HPDE6-E6E7 (cell line): ENCODE results near the gene PLEKHM3.

ENCODE experiments used
- DNase-seq: peaks from one replicate; pipeline ENCODE4 v3.0.0; 2011; ENCODE audit warnings: missing footprints; ENCODE audit errors: extremely low spot score

PLEKHM3 gene, protein sequence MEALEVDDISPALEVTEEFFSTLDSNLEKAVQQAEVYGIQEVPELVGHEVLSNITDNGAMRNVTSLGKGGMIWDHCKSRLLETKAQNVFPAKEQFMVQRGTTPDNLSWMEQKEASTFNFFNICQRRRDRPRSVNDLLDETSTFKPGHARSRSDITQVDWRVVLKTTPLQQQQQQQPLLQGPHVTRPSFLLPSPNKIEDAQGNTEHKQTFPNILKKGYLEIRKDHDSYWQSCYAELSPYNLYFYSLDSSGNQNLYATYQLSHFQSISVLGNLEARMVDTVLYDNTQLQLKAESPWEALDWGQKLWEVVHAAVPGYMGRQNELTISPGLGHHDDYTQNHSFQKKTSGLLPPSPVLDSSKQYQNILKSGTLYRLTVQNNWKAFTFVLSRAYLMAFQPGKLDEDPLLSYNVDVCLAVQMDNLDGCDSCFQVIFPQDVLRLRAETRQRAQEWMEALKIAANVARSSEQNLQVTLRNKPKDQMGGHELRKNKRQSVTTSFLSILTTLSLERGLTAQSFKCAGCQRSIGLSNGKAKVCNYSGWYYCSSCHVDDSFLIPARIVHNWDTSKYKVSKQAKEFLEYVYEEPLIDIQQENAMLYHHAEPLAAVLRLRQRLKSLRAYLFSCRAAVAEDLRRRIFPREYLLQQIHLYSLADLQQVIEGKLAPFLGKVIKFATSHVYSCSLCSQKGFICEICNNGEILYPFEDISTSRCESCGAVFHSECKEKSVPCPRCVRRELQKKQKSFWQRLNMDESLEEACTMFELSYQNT

DNA sequence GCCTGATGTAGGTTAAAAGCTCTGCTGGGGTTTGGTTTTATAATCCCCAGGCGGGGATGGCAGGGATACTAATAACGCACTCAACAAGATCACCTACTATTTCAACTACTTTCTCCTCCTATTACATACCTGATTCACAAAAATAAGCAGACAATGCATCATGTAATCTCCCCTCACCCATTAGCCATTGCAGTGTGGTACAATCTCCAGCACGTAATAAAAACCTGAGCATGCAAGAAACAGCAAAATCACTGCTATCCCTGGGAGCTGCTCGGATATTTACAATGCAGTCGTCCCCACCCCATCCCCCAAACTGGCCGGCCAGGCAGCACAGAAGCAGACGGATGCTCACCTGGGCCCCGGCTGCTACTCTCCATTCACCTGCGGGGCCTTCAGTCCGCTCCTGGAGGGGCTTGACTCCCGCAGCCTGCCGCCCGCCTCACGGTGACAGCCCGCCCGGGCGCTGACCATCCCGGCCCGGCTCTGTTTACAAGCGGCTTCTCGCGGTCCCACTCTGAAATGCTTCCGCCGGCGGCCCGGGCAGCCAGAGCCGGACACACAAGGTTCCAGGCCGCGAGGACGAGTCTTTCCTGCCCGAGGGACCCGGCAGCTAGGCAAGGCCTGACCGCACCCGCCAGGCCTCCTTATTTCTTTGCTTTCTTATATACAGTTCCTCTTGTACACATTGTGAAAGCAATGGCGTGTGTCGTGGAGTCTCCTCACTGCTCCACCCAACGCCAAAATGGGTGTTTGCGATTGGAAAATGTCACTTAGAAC, at the start of gene PLEKHM3:
Gene PLEKHM3, minus strand, starts transcription at position 491 of the 777 bp plus-strand sequence. CDS start 23,888 bp downstream, outside the sequence.
- peak; percentile 54 for DNase-seq

DNA sequence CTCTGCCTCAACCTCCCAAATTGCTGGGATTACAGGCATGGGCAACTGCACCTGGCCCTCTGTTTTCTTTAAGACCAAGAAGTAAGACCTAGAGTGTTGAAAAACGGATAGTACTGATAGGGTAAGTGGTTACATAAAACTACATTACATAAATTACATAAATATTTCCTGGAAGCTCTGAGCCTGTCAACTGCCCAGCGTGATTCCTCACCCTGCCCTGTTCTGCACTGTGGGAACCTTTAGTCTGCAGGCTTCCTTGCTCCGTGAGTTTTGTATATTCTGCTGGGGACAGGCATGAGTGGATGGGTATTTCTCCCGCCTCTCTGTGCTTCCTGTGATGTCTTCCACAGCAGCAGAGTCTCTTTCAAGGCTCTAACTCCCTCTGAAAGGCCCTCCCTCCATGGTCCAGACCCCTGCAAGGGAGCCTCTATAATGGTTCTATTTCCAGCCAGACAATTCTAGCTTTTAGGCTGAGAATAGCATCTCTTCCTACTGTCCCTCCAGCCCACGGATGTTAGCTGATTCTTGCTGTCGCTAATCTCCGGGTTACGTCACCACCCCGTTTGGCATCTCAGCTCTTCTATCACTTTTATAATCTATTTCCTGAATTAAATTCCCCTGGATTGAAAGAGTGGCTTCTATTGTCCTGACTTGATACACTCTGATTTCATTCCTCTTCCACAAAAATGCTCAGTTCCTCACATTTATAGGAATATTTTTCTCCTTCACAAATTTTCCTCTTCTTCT, 49.5 kb upstream of the PLEKHM3 start:
- no peak for DNase-seq

DNA sequence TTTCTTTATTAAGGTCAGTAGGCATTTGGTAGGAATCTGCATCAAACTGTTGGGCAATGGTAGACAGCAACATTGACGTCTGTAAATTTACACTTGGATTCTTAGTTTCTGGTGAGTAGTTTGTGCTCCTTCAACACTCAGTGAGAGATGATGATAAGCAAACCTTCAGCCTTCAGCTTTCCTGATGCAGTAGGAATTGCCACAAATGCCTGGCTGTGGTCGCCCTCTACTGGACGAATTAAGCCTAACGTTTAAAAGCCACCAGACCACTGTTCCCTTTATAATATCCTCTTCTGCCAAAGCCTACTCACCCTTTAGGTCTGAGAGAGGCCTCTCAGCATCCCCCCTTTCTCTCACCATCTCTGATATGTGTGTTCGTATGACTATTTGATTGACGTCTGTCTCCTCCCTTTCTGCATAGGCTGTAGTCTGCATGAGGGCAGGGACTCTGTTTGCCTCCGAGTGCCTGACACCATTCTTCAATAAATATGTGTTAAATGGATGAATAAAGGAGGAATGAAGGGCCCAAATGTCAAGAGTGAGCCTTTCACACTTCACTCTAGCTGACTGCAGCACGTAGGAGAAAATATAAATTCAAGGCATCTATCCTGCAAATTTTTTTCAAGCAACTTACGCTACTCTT, 47.0 kb upstream of the PLEKHM3 start:
- peak; percentile 60 for DNase-seq

DNA sequence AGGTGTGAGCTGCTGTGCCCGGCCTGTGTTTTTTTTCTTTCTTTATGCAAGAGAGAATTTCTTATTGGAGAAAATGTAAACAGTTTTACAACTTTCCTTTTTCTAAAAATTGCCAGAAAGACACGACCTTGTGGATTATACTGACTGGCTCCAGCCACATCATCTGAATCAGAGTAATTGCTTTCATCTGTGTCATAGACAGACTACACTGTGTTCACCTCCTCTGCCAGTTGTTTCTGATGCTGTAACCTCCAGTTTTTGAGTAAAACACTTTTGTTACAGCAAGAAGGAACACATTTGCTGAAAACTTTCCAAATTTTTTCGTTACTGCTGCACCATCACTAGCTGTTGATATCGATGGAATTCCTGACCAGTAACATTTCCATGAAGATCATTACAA, 43.9 kb upstream of the PLEKHM3 start:
- DNase-seq: no peak

DNA sequence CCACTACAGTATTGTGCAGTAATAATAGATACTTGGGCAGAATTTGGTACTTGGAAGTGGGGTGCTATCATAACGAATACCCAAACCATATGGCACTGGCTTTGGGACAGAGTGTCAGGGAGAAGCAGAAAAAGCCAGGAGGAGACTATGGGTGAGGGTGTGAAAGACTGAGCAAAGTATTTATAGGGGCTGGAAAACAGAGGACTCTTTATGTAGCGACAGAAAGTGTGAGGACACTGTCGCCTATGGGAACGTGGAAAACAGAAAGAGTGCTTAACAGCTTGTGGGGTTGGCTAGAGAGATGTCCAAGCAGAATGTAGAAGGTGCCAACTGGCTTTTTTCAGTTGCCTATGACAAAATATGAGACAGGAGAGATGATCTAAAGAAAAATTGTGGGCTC, 40.7 kb upstream of the PLEKHM3 start:
- no peak for DNase-seq

DNA sequence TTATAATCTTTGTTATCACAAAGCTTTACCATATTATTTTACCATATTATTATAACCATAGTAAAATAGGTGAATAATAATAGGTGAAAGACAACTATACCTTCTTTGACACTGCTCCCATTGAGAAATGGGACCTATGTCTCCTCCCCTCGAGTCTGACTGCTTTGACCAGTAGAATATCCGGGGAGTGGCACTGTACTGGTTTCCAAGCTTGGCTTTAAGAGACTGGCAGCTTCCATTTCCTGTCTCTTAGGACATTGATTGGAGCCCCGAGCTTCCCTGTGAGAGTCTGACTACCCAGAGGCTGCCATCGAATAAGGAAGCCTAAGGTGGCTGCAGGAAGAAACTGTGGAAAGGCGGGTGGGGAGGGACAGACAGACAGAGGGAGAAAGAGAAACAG, 40.1 kb upstream of the PLEKHM3 start:
- no peak for DNase-seq

DNA sequence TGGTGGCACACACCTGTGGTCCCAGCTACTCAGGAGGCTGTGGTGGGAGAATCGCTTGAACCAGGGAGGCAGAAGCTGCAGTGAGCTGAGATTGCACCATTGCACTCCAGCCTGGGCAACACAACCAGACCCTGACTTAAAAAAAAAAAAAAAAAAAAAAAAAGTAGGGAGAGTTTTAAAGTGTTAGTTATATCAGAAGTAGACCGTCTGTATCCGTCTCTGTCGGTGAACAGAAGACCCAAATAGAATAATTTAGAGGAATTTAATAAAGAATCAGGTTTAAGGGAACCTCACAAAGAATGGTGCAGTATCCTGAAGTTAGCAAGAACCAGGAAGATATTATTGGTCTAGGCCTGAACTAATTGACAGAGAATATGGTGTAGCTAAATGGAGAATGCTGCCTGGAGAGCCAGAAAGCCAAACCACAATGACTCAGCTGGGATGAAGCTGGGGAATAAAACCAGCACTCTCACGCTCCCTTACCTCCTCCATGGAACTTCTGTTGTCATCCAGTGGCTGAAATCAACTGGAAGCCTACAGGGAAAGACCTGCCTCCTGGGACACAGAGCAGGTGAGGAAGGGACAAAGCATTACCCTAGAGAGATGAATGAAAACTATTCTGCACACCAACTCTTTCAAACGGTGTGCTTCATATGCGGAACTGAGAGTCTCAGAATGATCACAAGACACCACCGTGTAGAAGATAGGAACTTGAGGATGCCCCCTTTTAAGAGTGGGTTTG, 39.1 kb upstream of the PLEKHM3 start:
- peak; percentile 41 for DNase-seq

DNA sequence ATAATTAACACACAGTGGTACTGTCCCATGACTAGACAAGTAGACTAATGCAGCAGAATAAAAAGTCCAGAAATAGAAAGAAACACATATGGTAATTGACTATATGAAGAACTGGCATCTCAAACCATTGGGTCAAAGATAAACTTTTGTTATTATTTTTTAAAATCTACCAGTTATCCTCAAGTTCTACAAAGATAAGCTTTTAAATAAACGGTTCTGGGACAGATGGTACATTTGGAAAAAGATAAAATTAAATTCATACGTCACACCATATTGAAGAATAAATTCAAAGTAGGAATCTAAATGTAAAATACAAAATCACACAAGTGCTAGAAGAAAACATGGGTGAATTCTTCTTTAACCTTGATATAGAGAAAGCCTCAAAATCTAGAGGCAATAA, 37.6 kb upstream of the PLEKHM3 start:
- no peak for DNase-seq

DNA sequence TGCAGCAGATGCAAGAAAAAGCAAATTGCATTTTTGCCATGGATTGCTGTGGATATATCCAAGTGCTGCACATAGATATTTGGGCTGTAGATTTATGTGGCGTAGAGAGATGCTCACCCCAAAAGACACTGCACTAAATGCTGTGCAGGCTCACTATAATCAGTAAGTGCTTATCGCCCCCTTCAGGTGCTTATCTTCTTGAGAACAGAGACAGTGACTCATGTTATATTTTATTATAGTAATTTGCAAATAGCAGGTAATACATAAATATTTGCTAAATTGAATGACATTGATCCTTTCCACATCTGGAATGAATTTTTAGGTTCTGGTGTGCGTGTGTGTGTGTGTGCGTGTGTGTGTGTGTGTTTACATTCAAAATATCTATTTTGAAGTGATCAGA, 36.8 kb upstream of the PLEKHM3 start:
- no peak for DNase-seq

DNA sequence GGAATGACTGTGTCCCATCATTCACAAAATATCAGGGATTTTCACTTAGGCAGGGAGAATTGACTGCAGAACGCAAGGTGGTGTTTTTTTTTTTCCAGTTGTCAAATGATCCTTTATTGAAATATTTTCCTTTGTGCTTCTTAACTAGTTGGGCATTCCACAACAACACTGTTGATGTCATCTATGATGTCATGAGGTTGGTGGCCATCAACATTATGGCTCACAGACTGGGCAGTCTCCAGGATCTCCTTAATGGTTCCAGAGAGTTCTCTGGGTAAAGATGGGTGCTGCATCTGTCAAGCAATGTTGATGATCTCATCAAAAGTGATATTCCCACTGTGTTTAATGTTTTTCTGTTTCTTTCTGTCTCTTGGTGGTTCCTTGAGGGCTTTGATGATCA, 31.8 kb upstream of the PLEKHM3 start:
- DNase-seq: no peak

DNA sequence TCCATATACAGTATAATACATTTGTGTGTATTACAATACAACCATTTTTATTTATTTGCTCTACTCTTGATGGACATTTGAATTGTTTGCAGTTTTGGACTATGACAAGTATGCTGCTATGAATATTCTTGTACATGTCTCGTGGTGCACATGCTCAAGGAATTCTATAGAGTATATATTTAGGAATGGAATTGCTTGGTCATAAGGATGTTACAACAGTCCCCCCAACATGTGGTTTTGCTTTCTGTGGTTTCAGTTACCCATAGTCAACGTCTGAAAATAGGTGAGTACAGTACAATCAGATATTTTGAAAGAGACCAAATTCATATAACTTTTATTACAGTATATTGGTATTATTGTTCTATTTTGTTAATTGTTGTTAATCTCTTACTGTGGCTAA, 24.1 kb upstream of the PLEKHM3 start:
- DNase-seq: no peak

DNA sequence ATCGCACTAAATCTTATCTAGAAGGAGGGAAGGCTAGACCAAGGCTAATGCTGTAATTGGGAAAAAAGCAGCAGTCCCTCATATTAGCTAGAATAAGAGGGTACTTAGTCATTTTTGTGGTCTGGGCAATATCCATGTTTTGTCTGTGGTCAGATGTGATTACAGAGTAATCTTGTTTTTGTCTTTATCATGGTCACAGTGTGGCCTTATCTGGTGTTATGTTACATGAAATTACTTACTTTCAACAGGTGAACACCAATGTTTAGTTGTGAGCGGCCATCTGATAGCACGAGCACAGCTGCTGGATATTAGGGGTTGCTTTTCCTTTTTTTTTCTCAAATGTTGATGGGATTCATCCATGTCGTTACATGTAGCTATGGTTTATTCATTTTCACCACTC, 23.7 kb upstream of the PLEKHM3 start:
- no peak for DNase-seq

DNA sequence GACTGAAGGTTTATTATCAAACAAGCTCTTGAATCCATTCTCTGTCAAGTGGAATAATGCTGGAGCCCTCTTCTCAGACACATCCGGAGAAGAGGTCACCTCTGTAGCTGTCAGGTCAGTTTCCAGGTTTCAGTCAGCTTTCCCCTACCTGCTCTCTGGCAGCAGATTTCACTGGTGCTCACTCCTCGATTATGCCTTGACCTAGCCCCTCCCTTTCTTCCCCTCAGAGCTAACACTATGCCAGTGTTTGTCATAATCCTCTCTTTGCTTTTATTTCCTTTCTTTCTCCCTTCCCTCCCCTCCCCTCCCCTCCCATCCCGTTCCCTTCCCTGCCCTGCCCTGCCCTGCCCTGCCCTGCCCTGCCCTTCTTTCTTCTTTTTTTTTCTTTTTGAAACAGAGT, 22.5 kb upstream of the PLEKHM3 start:
- no peak for DNase-seq

DNA sequence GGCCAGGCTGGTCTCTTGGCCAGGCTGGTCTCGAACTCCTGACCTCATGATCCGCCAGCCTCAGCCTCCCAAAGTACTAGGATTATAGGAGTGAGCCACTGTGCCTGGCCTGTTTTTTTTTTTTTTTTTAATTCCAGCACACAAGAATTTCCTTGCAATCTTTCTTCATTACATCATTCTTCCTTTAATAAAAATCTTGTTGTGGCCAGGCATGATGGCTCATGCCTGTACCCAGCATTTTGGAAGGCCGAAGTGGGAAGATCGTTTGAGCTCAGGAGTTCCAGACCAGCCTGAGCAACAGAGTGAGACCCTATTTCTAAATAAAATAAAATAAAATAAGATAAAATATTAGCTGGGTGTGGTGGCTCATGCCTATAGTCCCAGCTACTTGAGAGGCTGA, 21.4 kb upstream of the PLEKHM3 start:
- no peak for DNase-seq

DNA sequence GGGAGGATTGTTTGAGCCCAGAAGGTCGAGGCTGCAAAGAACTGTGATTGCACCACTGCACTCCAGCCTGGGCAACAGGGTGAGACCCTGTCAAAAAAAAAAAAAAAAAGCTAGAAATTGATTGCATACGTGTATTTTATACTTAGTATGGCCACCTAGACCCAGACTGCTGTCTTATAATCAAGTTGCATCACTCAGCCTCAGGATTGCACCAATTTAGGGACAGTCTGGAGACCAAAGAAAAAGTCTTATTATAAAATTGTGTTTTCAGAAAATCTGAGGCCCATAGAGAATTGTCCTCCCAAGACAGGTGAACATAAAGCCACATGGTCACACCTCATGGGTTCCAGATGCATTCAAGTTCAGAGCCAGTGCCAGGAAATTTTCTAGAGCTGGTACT, 17.1 kb upstream of the PLEKHM3 start:
- DNase-seq: no peak

DNA sequence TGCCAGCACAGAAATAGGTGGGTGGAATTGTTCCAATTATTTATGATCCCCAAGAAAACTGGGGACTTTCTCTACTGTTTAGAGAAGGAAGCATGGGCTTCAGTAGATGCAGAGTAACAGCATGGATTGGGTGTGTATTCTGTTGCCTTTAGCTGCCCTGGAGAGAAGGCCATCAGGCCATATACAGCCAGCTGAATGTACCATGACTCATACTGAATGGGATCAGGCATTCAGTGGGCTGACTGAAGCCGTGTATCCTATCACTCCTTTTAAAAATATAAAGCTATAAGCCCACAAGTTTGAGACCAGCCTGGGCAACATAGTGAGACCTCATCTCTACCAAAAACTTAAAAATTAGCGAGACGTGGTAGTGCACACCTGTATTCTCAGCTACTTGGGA, 16.7 kb upstream of the PLEKHM3 start:
- DNase-seq: no peak

DNA sequence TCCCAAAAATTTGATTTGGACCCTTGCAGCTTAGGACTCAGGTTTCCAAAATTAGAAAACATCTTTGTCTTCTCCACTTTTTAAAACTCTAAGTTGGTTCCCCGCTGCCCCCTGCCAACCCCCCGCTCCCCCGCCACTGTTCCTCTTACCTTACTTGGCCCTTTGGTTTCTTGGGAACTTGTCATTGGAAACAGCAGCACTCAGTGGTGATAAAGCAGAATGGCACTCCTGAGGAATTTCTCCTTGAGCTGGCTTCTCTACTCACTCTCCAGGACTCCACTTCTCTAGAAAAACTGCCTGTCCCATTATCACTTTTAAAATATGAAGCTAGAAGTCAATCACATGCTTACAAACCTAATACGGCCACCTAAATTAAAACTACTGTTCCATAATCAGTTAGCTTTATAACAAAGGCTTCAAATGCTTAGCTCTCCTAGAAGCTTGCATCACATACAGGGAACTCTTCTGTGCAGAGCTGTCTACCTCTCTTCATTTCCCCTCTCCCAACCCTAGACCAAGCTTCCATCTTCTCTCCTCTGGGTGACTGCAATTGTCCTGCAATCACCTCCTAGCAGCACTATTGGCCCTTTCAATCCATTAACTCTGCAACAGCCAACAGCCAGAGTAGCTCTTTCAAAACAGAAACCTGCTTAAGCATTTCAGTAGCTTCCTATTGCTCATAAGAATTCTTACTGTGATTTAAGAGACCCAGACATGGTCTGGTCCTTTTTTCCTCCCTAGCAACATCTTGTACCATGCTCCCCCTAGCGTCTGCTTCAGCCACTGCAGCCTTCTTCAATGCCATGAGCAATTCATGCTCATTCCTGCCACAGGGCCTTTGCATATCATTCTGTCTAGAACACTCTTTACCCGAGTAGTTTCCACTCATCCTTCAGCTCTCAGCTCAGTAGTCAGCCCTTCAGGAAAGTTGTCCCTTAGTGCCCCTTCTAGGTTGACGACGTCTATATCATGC, 15.2 kb upstream of the PLEKHM3 start:
- peak; percentile 54 for DNase-seq

DNA sequence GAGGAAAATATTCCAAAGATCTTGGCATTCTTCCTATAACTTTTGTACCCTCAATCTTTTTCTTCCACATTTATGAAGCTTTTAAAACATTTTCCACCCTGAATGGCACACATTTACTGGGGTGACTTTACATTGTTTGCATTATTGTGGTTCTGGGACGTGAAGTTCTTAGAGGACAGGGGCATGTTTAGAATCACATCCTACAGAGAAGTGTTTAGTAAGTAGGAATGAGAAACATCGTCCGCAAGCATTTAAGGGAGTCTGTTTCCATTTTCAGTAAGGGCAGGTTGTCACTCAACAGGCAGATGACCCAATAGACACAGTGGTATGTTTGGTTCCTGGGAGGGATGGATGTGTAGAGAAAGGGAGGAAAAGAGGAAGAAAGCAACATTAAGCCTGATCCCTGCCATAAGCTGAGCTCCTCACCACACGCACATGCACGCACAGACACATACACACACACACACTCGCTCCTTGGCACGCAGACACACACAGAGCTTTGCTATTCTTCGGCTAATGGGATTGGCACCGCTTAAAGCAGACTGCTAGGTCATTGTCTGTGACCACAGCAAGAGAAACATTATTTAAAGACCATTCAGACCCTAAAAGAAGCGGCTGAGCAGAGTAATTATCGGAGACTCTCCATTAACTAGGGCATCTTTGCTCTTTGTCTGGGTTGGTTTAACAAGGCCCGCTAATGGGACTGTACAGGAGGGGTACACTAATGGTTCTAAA, 14.2 kb upstream of the PLEKHM3 start:
- DNase-seq: no peak
